ENCODE data around the gene MSL3B.

MSL3B gene

GRCh38 chr2:233853883-233854240 is 14.3 kb downstream of the MSL3B start:
- intact Hi-C loops (cut with micrococcal nuclease) = loop anchor here (1.0 to 10.0 kb wide), 4 partner anchors 14 to 1159 kb away; partner anchors contain the start of genes ARL4C, GIGYF2 and MSL3B

- intact Hi-C loops (cut with micrococcal nuclease) = loop anchor here (10.0 kb wide), 2 partner anchors 251 to 1159 kb away; partner anchors contain the start of gene GIGYF2
Observed at GRCh38 chr2:233853353-233853752, 14.8 kb downstream of the MSL3B start.

DNA sequence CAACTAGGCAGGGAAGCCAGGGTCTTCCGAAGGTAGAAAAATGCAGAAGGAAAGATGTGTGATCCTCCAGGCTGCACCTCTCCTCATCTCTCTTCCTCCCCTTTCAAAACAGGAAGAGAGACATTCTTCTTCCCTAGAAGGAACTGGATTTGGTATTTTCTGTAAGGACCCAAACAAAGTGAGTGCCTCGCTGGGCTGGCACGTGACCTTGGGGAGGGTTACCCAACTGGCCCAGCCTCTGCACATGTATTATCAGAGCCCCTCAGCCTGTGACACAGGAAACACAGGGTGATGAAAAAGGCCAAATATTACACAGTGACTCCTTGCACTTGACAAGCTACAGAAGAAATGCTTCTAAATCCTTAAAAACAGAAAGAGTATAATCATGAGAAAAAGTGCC is 16.1 kb downstream of the MSL3B start:
- intact Hi-C loops (cut with micrococcal nuclease) = loop anchor here (10.0 kb wide), 2 partner anchors 253 to 1157 kb away; partner anchors contain the start of gene GIGYF2

GRCh38 chr2:233851169-233851568 is 17.0 kb downstream of the MSL3B start:
- intact Hi-C loops (cut with micrococcal nuclease) = loop anchor here (10.0 kb wide), 2 partner anchors 254 to 1156 kb away; partner anchors contain the start of gene GIGYF2

DNA sequence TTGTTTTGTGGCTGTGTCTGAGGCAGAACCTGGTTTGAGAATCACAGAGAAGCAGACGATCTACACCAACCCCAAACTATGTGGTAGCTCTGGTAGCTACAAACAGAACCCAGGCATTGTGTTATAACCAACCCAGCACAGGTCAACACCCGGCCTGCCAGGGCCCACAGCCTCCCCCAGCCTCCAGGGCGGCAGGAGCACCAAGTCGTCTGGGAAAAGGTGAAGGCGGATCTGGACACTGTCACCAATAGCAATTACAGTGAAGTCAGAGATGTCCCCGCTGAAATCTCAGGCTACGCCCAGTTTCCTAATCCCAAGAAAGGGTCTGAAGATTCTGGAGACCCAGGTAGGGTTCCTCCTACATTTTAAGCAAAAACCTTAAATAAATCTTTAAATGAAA is 17.4 kb downstream of the MSL3B start:
- intact Hi-C loops (cut with micrococcal nuclease) = loop anchor here (10.0 kb wide), 2 partner anchors 254 to 1156 kb away; partner anchors contain the start of gene GIGYF2

DNA sequence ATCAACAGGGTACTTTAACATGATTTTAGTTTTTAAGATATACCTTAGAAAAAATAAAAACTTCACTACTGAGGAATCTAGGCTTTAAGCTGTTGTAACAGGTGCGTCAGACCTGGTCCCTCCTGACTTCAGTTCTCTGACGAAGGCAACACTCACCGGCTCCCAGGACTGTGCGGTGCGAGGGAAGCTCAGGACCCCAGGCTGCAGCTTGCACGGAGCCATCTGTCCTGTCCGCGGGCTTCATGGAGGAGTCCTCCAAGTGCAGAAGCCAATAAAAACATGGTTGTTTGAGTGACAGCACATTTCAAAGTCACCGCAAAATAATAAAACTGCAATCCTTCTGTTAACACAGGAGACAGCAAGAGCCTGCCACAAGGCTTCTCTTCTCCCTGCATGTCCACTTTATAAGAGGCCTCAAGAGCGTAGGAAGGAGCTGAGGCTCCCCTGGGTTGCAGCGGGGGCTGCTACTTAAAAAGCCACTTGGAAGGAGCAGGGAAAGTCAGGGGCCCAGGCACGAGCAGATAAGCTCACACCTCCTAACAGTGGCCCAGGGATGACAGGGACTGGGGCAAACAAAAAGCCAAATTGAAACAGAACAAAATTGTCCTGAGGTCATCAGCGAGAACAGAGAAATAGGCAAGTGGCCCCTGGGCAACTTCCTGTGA is 18.4 kb downstream of the MSL3B start:
- intact Hi-C loops (cut with micrococcal nuclease) = loop anchor here (10.0 kb wide), 2 partner anchors 255 to 1155 kb away; partner anchors contain the start of gene GIGYF2

GRCh38 chr2:233848276-233848675 is 19.9 kb downstream of the MSL3B start:
- intact Hi-C loops (cut with micrococcal nuclease) = no loop called here

DNA sequence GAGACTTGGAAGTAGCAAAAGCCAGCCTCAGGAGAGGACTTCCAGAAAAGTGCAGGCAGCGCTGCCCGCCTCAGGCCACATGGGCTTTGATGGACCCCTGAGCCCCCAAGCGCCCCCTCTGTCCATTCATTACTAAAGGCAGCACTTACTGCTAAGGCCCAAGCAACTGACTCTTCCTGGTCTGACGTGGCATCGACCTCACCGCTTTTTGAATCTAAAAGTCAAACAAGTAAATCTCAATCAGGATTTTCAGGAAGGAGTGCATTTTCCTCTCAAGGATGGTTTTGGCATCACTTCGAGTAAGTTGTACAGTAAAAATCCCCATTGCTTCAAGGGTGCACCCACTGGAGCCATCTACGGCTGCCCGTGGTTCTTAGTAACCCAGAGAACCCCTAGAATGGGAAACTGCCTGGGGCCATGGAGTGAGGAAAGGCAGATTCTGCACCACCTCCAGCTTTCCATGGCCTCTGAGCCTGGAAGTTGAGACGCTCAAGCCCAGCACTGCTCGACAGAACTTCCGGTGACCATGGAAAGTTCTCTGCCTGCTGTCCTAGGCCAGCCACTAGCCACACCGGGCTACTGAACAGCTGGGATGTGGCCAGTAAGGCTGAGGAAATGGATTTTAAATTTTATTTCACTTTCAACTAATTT is 20.8 kb downstream of the MSL3B start:
- intact Hi-C loops (cut with micrococcal nuclease) = no loop called here

DNA sequence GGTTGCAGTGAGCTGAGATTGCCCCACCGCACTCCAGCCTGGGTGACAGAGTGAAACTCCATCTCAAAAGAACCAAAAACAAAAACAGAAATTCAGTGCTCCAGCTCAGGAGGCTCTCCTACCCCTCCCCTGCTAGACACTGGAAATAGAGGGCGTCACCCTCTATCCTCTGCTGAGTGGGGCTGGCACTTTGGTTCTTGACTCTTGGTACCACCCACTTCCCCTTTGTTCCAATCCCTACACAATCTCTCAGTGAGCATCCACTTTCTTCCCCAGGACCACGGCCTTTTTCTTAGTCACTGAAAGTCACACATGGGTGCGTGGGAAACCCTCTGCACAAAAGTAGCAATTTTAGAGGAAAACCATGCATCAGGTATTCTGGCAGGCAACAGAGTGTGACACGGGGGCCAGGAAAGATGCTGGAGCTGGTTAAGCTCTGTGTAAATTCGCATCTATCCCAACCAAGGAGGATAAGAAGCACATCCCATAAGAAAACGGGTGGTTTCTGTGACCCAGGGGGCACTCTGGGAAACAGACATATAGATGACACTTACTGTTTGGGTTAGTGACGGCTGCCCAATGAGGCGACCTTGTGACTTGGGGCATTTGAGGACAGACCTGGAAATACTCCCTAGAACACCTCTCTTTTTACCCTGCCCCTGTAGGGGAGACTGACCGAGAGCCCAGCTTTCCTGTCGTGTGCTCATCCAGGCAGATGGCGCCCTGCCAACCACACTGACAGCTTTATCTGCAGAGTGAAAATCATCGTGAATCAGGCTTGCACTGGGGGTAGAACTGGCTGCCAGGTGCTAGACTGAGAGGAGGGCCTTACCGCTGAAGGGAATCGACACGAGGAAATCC is 21.6 kb downstream of the MSL3B start:
- intact Hi-C loops (cut with micrococcal nuclease) = no loop called here

- intact Hi-C loops (cut with micrococcal nuclease) = no loop called here
Observed at GRCh38 chr2:233845301-233846060, 22.7 kb downstream of the MSL3B start.

- intact Hi-C loops (cut with micrococcal nuclease) = no loop called here
Observed at GRCh38 chr2:233844836-233845235, 23.4 kb downstream of the MSL3B start.

DNA sequence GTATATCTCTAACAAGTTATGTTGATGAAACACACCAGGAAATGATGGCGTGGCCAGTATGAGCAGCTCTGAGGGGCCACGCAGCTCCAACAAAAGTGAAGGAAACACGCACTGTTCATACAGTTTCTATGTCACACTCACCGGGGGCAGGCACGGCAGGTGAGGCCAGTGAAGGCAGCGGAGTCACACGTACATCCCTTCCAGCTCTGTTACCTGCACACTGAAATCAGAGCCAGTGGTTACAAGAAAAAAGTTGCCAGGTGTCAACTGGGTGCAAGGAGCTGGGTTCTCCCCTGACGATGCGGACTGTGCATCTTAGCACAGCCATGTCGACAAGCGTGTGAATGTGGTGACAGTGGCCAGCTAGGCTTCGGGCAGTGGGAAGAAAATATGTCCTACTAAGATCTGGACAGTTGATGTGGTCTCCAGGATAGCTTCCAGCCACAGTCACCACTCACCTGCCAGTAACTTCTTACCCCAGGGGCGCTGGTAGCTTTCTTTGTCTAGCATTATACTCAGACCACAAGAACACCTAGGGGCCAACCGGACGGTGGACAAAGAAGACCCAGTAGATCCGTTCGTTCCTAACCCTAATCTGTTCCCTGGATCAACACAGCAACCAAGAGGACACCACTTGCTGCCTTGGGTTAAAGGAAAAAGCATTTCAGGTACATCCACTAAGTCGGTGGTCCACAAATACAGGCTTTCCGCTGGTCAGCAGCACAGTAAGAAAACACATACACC is 23.9 kb downstream of the MSL3B start:
- intact Hi-C loops (cut with micrococcal nuclease) = no loop called here

- intact Hi-C loops (cut with micrococcal nuclease) = no loop called here
Observed at GRCh38 chr2:233841183-233841582, 27.0 kb downstream of the MSL3B start.

DNA sequence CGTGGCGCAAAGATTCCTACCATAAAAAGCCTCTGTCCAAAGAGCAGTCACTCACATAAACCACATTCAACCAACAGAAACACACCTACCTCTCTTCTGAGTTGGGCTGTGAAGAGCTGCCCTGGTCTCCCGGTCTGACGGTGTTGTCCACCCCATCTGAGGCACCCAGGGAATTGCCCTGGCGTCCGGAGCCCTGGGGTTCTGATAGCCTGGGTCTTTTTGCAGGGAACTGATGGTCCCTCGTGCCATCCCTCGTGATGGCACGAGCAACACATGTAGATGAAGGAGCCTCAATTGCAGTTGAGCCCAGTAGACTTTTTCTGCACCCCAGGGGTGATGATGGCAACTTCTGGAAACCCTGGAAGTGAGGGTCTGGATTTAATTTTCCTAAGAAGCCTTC is 27.7 kb downstream of the MSL3B start:
- intact Hi-C loops (cut with micrococcal nuclease) = no loop called here

- intact Hi-C loops (cut with micrococcal nuclease) = no loop called here
Observed at GRCh38 chr2:233839447-233839820, 28.8 kb downstream of the MSL3B start.

GRCh38 chr2:233838726-233839446 is 29.3 kb downstream of the MSL3B start:
- intact Hi-C loops (cut with micrococcal nuclease) = no loop called here

DNA sequence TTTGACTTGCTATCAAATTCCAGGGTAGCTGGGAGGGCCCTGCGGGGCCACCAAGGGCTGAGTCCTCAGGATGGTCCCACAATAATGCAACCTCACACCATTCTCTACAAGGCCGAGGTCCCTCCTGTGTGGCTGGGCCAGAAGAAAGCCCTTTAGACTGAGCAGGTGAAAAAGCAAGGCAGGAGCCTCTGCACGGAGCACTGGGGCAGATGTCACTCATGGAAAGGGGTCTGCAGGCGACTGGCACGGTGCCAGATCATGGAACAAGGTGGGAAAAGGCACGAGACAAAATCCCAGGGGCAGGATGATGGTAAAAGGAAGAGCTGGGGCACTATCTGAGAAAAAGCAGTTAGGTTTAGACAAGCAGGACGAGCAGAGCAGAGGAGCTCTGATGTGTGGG is 29.9 kb downstream of the MSL3B start:
- intact Hi-C loops (cut with micrococcal nuclease) = no loop called here

DNA sequence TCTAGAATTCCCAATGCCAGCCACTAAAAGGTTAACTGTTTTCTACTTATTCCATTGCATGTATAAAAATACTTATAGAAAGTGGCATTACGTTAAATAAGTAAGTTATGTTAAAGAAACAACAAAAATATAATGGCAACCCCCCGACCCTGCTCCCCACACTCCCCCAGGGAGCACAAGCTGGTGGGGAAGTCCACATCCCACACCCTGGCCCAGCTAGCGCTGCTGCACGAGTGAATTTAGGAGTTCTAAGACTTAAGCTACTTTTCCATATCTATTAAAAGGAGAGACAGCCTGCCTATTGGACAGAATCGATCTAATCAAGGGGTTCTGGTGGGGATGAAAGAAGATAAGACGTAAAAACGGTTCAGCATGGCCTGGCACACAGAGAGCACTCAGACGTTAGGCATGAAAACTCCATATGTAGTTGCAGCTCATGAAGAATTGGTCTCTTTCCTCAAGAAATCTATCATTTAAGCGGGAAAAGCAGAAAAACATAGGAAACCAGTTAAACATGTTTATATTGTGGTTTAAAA is 30.4 kb downstream of the MSL3B start:
- intact Hi-C loops (cut with micrococcal nuclease) = no loop called here

DNA sequence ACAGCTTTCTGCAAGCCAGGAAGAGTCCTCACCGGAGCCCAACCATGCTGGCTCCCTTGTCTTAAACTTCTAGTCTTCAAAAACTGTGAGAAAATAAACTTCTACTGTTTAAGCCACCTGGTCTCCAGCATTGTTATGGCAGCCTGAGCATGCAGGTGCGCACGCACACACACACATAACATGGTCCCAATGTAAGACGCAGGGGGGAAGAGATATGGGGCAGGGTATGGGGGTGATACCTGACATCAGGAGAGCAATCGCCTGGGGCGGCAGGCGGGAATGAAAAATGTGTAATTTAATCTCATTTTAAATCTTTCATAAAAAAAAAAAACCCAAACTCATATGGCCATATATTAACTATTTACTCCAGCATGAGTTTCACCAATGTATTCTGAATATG is 31.8 kb downstream of the MSL3B start:
- intact Hi-C loops (cut with micrococcal nuclease) = no loop called here
